Liver (tissue), 4 donors: ENCODE data around the gene LDAH. TPM values are rescaled to one million over a fixed set of nuclear protein-coding genes. Genes with fewer than 3 reads are reported as not detected.

Experiments used
- polyA plus RNA-seq, 2 donors: library from polyadenylated mRNA; stranded (reverse) in 1 of 2; unstranded in 1 of 2; fragments of 200-250 nt in 1 of 2; fragments of >200 nt in 1 of 2; fragmentation: Nextera tagmentation in 1 of 2; extraction: Ambion mirVana in 1 of 2; gene quantifications; one replicate each; pipeline versions ENCODE4 v1.2.1 to v1.2.3, GENCODE V29; 2013 to 2015
- total RNA-seq, 2 donors: library from RNA; depleted of rRNA; stranded (reverse); fragments of >200 nt; gene quantifications; one replicate each; pipeline ENCODE4 v1.2.3, GENCODE V29; 2014
- donor health status: healthy.
- donor health status: healthy.
- donor health status: healthy.

LDAH gene
- total and polyA plus RNA-seq, 4 donors, result 5.8 to 17.7 (median 9.7) TPM

Other genes starting within 250 kb of the LDAH start
- 10 to 100 TPM in 1 of 2 donors, 1 to 10 TPM in 1; 7.7 to 14.1 TPM for gene HS1BP3, start 172.0 kb downstream of the LDAH start, total RNA-seq
- gene HS1BP3, start 172.0 kb downstream of the LDAH start, polyA plus RNA-seq, result 10 to 100 TPM in 1 of 2 donors, 1 to 10 TPM in 1; 7.8 to 15.4 TPM
- gene GDF7, start 156.0 kb downstream of the LDAH start, total RNA-seq, result 1 to 10 TPM; 5.0 to 7.2 TPM
- 1 to 10 TPM in 1 of 2 donors, under 1 TPM in 1; 0.89 to 1.6 TPM for gene GDF7, start 156.0 kb downstream of the LDAH start, polyA plus RNA-seq
- 1,000 to 10,000 TPM; 2,357 to 2,949 TPM for gene APOB, start 221.0 kb upstream of the LDAH start, total RNA-seq
- 100 to 1,000 TPM; 431 to 570 TPM for gene APOB, start 221.0 kb upstream of the LDAH start, polyA plus RNA-seq